ENCODE results near the gene SLC24A3.
A peak's percentile ranks its signal among the peaks of the same experiment; 100 is the strongest.

SLC24A3 gene

GRCh38 chr20:19692100-19692499 lies 479.7 kb downstream of the SLC24A3 start:
- no peak for DNase-seq (ENCODE audit: low read depth, low spot score)
- no peak overlapping the region for H3K4me3 ChIP-seq (ENCODE audit: low read length)

- peak; percentile 9 for DNase-seq (ENCODE audit: low read depth, low spot score)
- H3K4me3 ChIP-seq (ENCODE audit: low read length): no peak overlapping the region
Observed at GRCh38 chr20:19692685-19693119, 480.3 kb downstream of the SLC24A3 start.

- H3K4me3 ChIP-seq (ENCODE audit: low read length): no peak overlapping the region
- no peak for DNase-seq (ENCODE audit: low read depth, low spot score)
Observed at GRCh38 chr20:19693508-19693907, 481.1 kb downstream of the SLC24A3 start.

GRCh38 chr20:19695081-19695480 lies 482.6 kb downstream of the SLC24A3 start:
- H3K4me3 ChIP-seq (ENCODE audit: low read length): no peak overlapping the region
- DNase-seq (ENCODE audit: low read depth, low spot score): no peak

- DNase-seq (ENCODE audit: low read depth, low spot score): no peak
- H3K4me3 ChIP-seq (ENCODE audit: low read length): no peak overlapping the region
Observed at GRCh38 chr20:19696620-19697019, 484.2 kb downstream of the SLC24A3 start.

GRCh38 chr20:19697415-19697814 lies 485.0 kb downstream of the SLC24A3 start:
- DNase-seq (ENCODE audit: low read depth, low spot score): no peak
- H3K4me3 ChIP-seq (ENCODE audit: low read length): no peak overlapping the region

- no peak overlapping the region for H3K4me3 ChIP-seq (ENCODE audit: low read length)
- no peak for DNase-seq (ENCODE audit: low read depth, low spot score)
Observed at GRCh38 chr20:19699180-19699971, 486.9 kb downstream of the SLC24A3 start.

- no peak overlapping the region for H3K4me3 ChIP-seq (ENCODE audit: low read length)
- no peak for DNase-seq (ENCODE audit: low read depth, low spot score)
Observed at GRCh38 chr20:19701429-19701828, 489.0 kb downstream of the SLC24A3 start.

GRCh38 chr20:19706463-19706862 lies 494.0 kb downstream of the SLC24A3 start:
- no peak for DNase-seq (ENCODE audit: low read depth, low spot score)
- H3K4me3 ChIP-seq (ENCODE audit: low read length): no peak overlapping the region

- DNase-seq (ENCODE audit: low read depth, low spot score): no peak
- no peak overlapping the region for H3K4me3 ChIP-seq (ENCODE audit: low read length)
Observed at GRCh38 chr20:19709635-19710335, 497.3 kb downstream of the SLC24A3 start.

- no peak for DNase-seq (ENCODE audit: low read depth, low spot score)
- no peak overlapping the region for H3K4me3 ChIP-seq (ENCODE audit: low read length)
Observed at GRCh38 chr20:19710336-19711120, 498.1 kb downstream of the SLC24A3 start.

GRCh38 chr20:19711126-19711525 lies 498.7 kb downstream of the SLC24A3 start:
- H3K4me3 ChIP-seq (ENCODE audit: low read length): no peak overlapping the region
- no peak for DNase-seq (ENCODE audit: low read depth, low spot score)

GRCh38 chr20:19712721-19713260 lies 500.3 kb downstream of the SLC24A3 start:
- no peak overlapping the region for H3K4me3 ChIP-seq (ENCODE audit: low read length)
- DNase-seq (ENCODE audit: low read depth, low spot score): no peak

- no peak overlapping the region for H3K4me3 ChIP-seq (ENCODE audit: low read length)
- DNase-seq (ENCODE audit: low read depth, low spot score): no peak
Observed at GRCh38 chr20:19713822-19714578, 501.6 kb downstream of the SLC24A3 start.

- DNase-seq (ENCODE audit: low read depth, low spot score): no peak
- H3K4me3 ChIP-seq (ENCODE audit: low read length): no peak overlapping the region
Observed at GRCh38 chr20:19714579-19714840, 502.1 kb downstream of the SLC24A3 start.

- no peak for DNase-seq (ENCODE audit: low read depth, low spot score)
- no peak overlapping the region for H3K4me3 ChIP-seq (ENCODE audit: low read length)
Observed at GRCh38 chr20:19715986-19716385, 503.5 kb downstream of the SLC24A3 start.

GRCh38 chr20:19718880-19719279 lies 506.4 kb downstream of the SLC24A3 start:
- no peak for DNase-seq (ENCODE audit: low read depth, low spot score)
- H3K4me3 ChIP-seq (ENCODE audit: low read length): no peak overlapping the region

- no peak overlapping the region for H3K4me3 ChIP-seq (ENCODE audit: low read length)
- DNase-seq (ENCODE audit: low read depth, low spot score): no peak
Observed at GRCh38 chr20:19720991-19721390, 508.5 kb downstream of the SLC24A3 start.

GRCh38 chr20:19723051-19723450 lies 510.6 kb downstream of the SLC24A3 start:
- H3K4me3 ChIP-seq (ENCODE audit: low read length): no peak overlapping the region
- DNase-seq (ENCODE audit: low read depth, low spot score): no peak
